GM20000 (cell line): ENCODE measurements around the gene POLR2B.

Experiments
- DNase-seq: peaks from one replicate; pipeline ENCODE4 v3.0.0; 2012; ENCODE audit warnings: low spot score
- TF ChIP-seq, protein P1 (sequence below): IDR thresholded peaks from 2 replicates; pipeline ENCODE4 v1.5.1; 2012; ENCODE audit warnings: mild to moderate bottlenecking, control low read depth; ENCODE audit errors: extremely low read depth, missing control alignments

POLR2B gene

DNA sequence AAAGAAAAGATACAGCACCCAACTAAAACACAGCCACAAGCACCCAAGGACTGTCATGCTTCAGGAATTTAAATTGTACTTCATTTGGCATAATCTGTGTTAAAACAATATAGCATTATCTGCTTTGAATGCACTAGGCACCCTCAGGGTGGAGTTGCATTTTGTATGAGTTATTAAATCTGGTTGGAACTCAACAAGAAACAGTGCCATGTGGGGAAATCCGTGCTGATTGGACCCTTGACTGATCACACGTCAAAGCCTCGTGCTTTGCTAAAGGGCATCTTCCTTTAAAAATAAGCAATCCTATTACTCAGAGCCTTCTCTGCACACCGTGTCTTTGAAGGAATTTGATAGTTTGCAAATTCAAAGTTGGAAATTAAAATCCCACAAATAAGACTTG, 96.0 kb downstream of the POLR2B start:
- DNase-seq: no peak

DNA sequence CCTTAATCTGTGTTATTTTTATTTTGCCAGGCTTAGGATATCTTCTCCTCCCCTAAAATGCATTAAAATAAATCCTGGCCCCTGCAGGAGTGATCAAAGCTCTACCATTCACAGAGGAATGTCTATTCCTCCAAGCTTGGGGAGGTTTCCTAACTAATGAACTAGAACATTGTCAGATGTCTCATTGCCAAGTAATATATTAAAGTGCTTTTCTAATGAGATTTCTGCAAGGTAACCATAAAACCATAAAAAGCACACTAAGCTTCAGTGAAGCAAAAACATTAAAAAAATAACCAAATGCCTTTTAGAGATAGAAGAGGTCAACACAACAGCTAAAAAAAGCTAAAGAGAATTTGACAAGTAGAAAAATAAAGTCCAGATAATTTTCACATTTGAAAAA, 96.7 kb downstream of the POLR2B start:
- TF ChIP-seq, protein P1, sequence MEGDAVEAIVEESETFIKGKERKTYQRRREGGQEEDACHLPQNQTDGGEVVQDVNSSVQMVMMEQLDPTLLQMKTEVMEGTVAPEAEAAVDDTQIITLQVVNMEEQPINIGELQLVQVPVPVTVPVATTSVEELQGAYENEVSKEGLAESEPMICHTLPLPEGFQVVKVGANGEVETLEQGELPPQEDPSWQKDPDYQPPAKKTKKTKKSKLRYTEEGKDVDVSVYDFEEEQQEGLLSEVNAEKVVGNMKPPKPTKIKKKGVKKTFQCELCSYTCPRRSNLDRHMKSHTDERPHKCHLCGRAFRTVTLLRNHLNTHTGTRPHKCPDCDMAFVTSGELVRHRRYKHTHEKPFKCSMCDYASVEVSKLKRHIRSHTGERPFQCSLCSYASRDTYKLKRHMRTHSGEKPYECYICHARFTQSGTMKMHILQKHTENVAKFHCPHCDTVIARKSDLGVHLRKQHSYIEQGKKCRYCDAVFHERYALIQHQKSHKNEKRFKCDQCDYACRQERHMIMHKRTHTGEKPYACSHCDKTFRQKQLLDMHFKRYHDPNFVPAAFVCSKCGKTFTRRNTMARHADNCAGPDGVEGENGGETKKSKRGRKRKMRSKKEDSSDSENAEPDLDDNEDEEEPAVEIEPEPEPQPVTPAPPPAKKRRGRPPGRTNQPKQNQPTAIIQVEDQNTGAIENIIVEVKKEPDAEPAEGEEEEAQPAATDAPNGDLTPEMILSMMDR: no peak
- no peak for DNase-seq

More for the DNA sequence above, 96.0 kb downstream of the POLR2B start:
- TF ChIP-seq, protein P1: no peak

DNA sequence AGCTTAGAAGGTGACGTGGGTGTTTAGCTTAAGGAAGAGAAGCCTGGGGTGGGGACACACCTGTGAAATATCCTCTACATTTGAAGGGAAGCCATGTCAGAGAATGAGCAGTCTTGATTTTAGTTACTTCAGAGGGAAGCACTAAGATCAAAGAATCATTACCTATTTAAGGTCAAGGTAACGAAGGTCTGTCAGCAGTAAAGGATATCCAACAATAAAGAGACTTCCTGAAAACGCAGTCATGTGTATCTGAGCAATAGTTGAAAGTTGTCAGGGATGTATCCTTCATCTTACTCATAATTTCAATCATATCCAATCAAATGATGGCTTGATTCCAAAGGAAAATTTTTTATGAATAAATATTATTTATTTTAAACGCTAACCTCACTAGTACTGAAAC, 98.0 kb downstream of the POLR2B start:
- TF ChIP-seq, protein P1: no peak
- no peak for DNase-seq

GRCh38 chr4:57077550-57078343, 99.1 kb downstream of the POLR2B start:
- DNase-seq: no peak
- TF ChIP-seq, protein P1: no peak

DNA sequence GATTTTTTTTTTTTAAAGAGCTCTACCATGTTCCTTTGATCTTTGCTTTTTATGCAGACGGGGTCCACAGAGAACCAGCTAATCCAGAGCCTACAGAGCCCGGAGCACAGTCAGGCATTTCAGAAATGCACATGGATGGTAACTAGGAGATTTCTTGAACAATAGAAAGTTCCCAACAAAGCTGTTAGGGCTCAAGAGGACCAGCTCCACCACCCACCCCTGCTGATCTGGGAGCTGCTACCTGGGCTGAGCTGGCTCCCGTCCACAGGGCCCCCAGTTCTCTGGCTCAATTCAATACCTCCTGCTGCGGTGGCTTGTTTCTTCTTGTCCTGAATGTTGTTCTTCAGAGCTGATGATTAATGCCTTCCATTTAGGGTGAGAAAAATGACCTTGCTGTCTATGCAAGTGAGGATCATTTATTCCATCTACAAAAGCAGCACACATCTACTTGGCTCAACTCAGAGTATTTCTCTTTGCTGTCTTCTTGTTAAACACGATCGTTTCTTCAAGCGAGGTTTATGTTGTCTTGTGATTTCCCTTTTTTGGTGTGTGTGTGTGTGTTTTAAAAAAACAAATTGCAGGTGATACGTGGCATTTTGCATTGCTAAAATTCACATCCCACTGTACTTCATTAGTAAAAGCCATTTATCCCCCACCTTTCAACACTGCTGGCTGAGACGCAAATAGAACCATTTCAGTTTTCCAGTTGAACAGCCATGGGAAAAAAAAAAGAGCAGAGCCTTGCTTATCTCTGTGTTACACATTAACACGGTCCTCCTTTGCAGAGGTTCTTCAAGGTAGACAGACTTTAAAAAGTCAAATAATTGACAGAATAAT, 100.2 kb downstream of the POLR2B start:
- TF ChIP-seq, protein P1: no peak
- no peak for DNase-seq
